ENCODE measurements around the gene TRPV4.

DNA sequence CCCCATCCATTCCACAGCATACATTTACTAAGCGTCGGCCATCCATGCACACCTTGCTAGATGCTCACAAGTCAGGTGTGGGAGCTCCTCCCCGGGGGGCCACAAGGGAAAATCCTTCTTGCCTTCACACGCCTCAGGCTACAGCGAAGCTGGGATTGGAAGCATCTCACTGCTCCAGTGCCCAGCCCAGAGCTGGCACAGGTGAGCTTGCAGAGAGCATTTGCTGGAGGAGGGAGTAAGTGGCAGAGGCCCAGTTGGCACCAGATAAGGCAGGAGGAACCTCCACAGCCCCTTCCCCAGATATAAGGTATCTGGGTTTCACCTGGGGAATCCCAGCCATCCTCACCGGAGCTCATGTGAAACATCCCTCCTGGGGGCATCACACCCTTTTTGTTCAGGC lies 1.8 kb downstream of the TRPV4 start:
- TF ChIP-seq, protein P1, sequence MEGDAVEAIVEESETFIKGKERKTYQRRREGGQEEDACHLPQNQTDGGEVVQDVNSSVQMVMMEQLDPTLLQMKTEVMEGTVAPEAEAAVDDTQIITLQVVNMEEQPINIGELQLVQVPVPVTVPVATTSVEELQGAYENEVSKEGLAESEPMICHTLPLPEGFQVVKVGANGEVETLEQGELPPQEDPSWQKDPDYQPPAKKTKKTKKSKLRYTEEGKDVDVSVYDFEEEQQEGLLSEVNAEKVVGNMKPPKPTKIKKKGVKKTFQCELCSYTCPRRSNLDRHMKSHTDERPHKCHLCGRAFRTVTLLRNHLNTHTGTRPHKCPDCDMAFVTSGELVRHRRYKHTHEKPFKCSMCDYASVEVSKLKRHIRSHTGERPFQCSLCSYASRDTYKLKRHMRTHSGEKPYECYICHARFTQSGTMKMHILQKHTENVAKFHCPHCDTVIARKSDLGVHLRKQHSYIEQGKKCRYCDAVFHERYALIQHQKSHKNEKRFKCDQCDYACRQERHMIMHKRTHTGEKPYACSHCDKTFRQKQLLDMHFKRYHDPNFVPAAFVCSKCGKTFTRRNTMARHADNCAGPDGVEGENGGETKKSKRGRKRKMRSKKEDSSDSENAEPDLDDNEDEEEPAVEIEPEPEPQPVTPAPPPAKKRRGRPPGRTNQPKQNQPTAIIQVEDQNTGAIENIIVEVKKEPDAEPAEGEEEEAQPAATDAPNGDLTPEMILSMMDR (IDR thresholded peaks at IDR 0.05; ENCODE audit: extremely low read depth in 1 of 2, insufficient read depth in 1 of 2, low read depth in 1 of 2, low read length in 2 of 2): no peak
- TF ChIP-seq EZH2 (IDR thresholded peaks at IDR 0.05; ENCODE audit: borderline replicate concordance, low read depth, low read length, severe bottlenecking): no peak
- no peak for TF ChIP-seq POLR2A (IDR thresholded peaks at IDR 0.05; ENCODE audit: low read depth, low read length)
- TF ChIP-seq, protein P2, sequence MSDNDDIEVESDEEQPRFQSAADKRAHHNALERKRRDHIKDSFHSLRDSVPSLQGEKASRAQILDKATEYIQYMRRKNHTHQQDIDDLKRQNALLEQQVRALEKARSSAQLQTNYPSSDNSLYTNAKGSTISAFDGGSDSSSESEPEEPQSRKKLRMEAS (IDR thresholded peaks at IDR 0.05; ENCODE audit: insufficient read depth, insufficient read length): no peak

Data from endothelial cell of umbilical vein (primary cell).